ENCODE measurements around the gene PDS5A. TPM values are rescaled to one million over a fixed set of nuclear protein-coding genes. Genes with fewer than 3 reads are reported as not detected.

Gene PDS5A
- total and polyA plus RNA-seq, 9 of the 15 experiments (the other 6 are each of a cell fraction or from before 2014, with no cell fraction given) = 16.4 to 85.4 (median 70.0) TPM

GRCh38 chr4:39822662-39823061 lies 155.0 kb downstream of the PDS5A start (continued):
- TF ChIP-seq ZNF592 (IDR thresholded peaks at IDR 0.05) (no peak), U2AF2 (optimal IDR thresholded peaks at IDR 0.05; ENCODE audit: low read depth, low read length) (no peak), SAP30 (IDR thresholded peaks at IDR 0.05; ENCODE audit: borderline replicate concordance, insufficient read depth, low read depth, low read length, poor library complexity, severe bottlenecking) (no peak), ZNF318 (IDR thresholded peaks at IDR 0.05; ENCODE audit: borderline replicate concordance in 1 of 2, low read depth in 1 of 2) (no peak), BACH1 (tag; IDR thresholded peaks at IDR 0.05) (no peak), BHLHE40 (IDR thresholded peaks at IDR 0.05; ENCODE audit: low read length) (no peak), ZNF282 (CRISPR knock-in tag; IDR thresholded peaks at IDR 0.05) (no peak), SLC30A9 (CRISPR knock-in tag; IDR thresholded peaks at IDR 0.05) (no peak)

Data from K562 (cell line).